HepG2 (cell line): Measurements from ENCODE around the gene ADAM15. TPM values are rescaled to one million over a fixed set of nuclear protein-coding genes. Genes with fewer than 3 reads are reported as not detected.

Experiments used
- ETV5 ChIP-seq: IDR thresholded peaks from 2 replicates; pipeline ENCODE4 v1.6.1; 2018; ENCODE audit warnings: missing biosample characterization, missing genetic modification reagents, inconsistent platforms, borderline replicate concordance
- FLYWCH1 ChIP-seq: sonication (generic); formaldehyde crosslinking; IDR thresholded peaks from 2 replicates; pipeline ENCODE4 v1.8.1; 2023; ENCODE audit warnings: mild to moderate bottlenecking, missing genetic modification reagents
- HDAC2 ChIP-seq: sonication (generic); formaldehyde crosslinking; IDR thresholded peaks from 2 replicates; pipeline ENCODE4 v1.4.0; 2020; ENCODE audit warnings: missing genetic modification reagents
- MAFF ChIP-seq: IDR thresholded peaks from 2 replicates; pipeline ENCODE4 v1.6.1; 2011; ENCODE audit warnings: low read depth, low read length, improper control_type of control experiment
- PHF8 ChIP-seq: sonication (generic); formaldehyde crosslinking; IDR thresholded peaks from 2 replicates; pipeline ENCODE4 v1.5.0; 2020; ENCODE audit warnings: missing genetic modification reagents
- SRSF1 ChIP-seq: fragments of 200-400 bp; formaldehyde crosslinking; optimal IDR thresholded peaks from 2 replicates; pipeline ENCODE3; 2017; ENCODE audit warnings: mild to moderate bottlenecking, low read depth, low read length, moderate library complexity
- TEAD2 ChIP-seq: sonication (generic); formaldehyde crosslinking; IDR thresholded peaks from 2 replicates; pipeline ENCODE4 v1.9.0; 2021; ENCODE audit warnings: missing genetic modification reagents
- ZNF44 ChIP-seq: sonication (generic); formaldehyde crosslinking; IDR thresholded peaks from 2 replicates; pipeline ENCODE4 v1.5.1; 2020; ENCODE audit warnings: mild to moderate bottlenecking, missing genetic modification reagents
- ZNF446 ChIP-seq: sonication (generic); formaldehyde crosslinking; IDR thresholded peaks from 2 replicates; pipeline ENCODE4 v1.5.0; 2020; ENCODE audit warnings: mild to moderate bottlenecking, missing genetic modification reagents
- ZNF451 ChIP-seq: sonication (generic); formaldehyde crosslinking; IDR thresholded peaks from 2 replicates; pipeline ENCODE4 v1.5.0; 2020; ENCODE audit warnings: mild to moderate bottlenecking, missing genetic modification reagents
- ZNF605 ChIP-seq: sonication (generic); formaldehyde crosslinking; IDR thresholded peaks from 2 replicates; pipeline ENCODE4 v1.8.0; 2022; ENCODE audit warnings: mild to moderate bottlenecking, missing genetic modification reagents
- polyA plus RNA-seq, 8 experiments: library from polyadenylated mRNA; depleted of rRNA in 3 of 8; stranded (reverse) in 7 of 8; unstranded in 1 of 8; fragments of >200 nt; fragmentation: Illumina TruSeq in 4 of 8; extraction: Trizol in 4 of 8; gene quantifications; 2 replicates each; pipeline versions ENCODE4 v1.2.1 to v1.2.3, GENCODE V29; 2011 to 2016; ENCODE audit warnings: low read depth in 4 of 8, missing spikeins in 1 of 8, mixed read lengths in 1 of 8; ENCODE audit not compliant: insufficient read depth in 1 of 8
- total RNA-seq, 5 experiments: library from RNA; depleted of rRNA; stranded (reverse); fragments of >200 nt; fragmentation: Illumina TruSeq; extraction: Trizol; gene quantifications; 2 replicates each; pipeline ENCODE4 v1.2.3, GENCODE V29; 2016; ENCODE audit warnings: low read depth in 1 of 5
- TF ChIP-seq, protein P1 (sequence below): sonication (generic); formaldehyde crosslinking; IDR thresholded peaks from 2 replicates; pipeline ENCODE4 v1.4.0; 2020; ENCODE audit warnings: missing genetic modification reagents
- TF ChIP-seq, protein P2 (sequence below): sonication (generic); formaldehyde crosslinking; IDR thresholded peaks from 2 replicates; pipeline ENCODE4 v1.4.0; 2020; ENCODE audit warnings: mild to moderate bottlenecking, missing genetic modification reagents
- TF ChIP-seq, protein P3 (sequence below): sonication (generic); formaldehyde crosslinking; IDR thresholded peaks from 2 replicates; pipeline ENCODE4 v1.8.1; 2022; ENCODE audit warnings: low read depth, mild to moderate bottlenecking, missing genetic modification reagents
- TF ChIP-seq, protein P4 (sequence below): sonication (generic); formaldehyde crosslinking; conservative IDR thresholded peaks from 2 replicates; pipeline ENCODE4 v1.4.0; 2020; ENCODE audit warnings: missing genetic modification reagents
- TF ChIP-seq, protein P5 (sequence below): sonication (generic); formaldehyde crosslinking; IDR thresholded peaks from 2 replicates; pipeline ENCODE4 v1.5.0; 2020; ENCODE audit warnings: missing genetic modification reagents

ADAM15 gene
- total and polyA plus RNA-seq, 2 of the 13 experiments (the other 11 are each of a cell fraction or from before 2014, with no cell fraction given), result 17.9 to 25.6 TPM

DNA sequence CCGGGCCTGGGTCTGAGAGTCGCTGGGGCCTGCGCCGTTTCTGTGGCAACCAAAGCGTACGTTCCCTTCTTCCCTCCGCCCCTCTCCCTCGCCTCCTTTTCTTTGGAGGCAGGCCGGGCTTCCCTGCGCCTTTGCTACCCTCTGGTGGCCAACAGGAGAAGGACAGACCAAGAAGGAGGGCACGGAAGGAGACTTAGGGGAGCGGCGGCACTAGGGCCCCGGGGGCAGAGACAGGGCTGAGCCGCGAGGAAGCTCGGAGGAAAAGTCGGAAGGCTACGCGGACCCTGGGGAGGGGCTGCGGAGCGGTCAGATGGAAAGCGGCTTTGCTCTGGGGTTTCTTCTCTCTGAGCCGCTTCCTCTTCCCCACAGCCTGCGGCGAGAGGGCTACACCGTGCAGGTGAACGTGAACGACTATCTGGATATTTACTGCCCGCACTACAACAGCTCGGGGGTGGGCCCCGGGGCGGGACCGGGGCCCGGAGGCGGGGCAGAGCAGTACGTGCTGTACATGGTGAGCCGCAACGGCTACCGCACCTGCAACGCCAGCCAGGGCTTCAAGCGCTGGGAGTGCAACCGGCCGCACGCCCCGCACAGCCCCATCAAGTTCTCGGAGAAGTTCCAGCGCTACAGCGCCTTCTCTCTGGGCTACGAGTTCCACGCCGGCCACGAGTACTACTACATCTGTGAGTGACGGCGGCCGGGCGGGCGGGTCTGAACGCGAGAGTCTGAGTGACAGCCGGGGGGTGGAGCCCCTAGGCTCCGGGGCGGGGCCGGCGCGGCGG is 33.8 kb downstream of the ADAM15 start (continued):
- TF ChIP-seq TEAD2 (CRISPR knock-in tag), result no peak
- TF ChIP-seq ZNF605 (CRISPR knock-in tag), result no peak
- TF ChIP-seq FLYWCH1, result 0 out of 2 replicates have a peak, but pooled peaks have one; percentile 49
- TF ChIP-seq, protein P1, sequence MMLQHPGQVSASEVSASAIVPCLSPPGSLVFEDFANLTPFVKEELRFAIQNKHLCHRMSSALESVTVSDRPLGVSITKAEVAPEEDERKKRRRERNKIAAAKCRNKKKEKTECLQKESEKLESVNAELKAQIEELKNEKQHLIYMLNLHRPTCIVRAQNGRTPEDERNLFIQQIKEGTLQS (CRISPR knock-in tag), result peak; percentile 30; the same call in 1 of the 2 replicates
- TF ChIP-seq, protein P2, sequence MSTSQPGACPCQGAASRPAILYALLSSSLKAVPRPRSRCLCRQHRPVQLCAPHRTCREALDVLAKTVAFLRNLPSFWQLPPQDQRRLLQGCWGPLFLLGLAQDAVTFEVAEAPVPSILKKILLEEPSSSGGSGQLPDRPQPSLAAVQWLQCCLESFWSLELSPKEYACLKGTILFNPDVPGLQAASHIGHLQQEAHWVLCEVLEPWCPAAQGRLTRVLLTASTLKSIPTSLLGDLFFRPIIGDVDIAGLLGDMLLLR (CRISPR knock-in tag), result peak; percentile 56; the same call in 1 of the 2 replicates
- no peak for TF ChIP-seq MAFF
- peak; percentile 78 for TF ChIP-seq PHF8 (CRISPR knock-in tag)
- TF ChIP-seq, protein P3, sequence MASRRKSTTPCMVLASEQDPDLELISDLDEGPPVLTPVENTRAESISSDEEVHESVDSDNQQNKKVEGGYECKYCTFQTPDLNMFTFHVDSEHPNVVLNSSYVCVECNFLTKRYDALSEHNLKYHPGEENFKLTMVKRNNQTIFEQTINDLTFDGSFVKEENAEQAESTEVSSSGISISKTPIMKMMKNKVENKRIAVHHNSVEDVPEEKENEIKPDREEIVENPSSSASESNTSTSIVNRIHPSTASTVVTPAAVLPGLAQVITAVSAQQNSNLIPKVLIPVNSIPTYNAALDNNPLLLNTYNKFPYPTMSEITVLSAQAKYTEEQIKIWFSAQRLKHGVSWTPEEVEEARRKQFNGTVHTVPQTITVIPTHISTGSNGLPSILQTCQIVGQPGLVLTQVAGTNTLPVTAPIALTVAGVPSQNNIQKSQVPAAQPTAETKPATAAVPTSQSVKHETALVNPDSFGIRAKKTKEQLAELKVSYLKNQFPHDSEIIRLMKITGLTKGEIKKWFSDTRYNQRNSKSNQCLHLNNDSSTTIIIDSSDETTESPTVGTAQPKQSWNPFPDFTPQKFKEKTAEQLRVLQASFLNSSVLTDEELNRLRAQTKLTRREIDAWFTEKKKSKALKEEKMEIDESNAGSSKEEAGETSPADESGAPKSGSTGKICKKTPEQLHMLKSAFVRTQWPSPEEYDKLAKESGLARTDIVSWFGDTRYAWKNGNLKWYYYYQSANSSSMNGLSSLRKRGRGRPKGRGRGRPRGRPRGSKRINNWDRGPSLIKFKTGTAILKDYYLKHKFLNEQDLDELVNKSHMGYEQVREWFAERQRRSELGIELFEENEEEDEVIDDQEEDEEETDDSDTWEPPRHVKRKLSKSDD (CRISPR knock-in tag), result peak; percentile 25; the same call in 1 of the 2 replicates
- no peak for TF ChIP-seq SRSF1
- TF ChIP-seq ZNF446 (CRISPR knock-in tag), result no peak
- TF ChIP-seq, protein P4, sequence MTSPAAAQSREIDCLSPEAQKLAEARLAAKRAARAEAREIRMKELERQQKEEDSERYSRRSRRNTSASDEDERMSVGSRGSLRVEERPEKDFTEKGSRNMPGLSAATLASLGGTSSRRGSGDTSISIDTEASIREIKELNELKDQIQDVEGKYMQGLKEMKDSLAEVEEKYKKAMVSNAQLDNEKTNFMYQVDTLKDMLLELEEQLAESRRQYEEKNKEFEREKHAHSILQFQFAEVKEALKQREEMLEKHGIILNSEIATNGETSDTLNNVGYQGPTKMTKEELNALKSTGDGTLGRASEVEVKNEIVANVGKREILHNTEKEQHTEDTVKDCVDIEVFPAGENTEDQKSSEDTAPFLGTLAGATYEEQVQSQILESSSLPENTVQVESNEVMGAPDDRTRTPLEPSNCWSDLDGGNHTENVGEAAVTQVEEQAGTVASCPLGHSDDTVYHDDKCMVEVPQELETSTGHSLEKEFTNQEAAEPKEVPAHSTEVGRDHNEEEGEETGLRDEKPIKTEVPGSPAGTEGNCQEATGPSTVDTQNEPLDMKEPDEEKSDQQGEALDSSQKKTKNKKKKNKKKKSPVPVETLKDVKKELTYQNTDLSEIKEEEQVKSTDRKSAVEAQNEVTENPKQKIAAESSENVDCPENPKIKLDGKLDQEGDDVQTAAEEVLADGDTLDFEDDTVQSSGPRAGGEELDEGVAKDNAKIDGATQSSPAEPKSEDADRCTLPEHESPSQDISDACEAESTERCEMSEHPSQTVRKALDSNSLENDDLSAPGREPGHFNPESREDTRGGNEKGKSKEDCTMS, result no peak
- peak; percentile 79 for TF ChIP-seq HDAC2 (CRISPR knock-in tag)
- peak; percentile 68; the same call in 1 of the 2 replicates for TF ChIP-seq ETV5 (CRISPR knock-in tag)
- TF ChIP-seq ZNF451 (CRISPR knock-in tag), result no peak
- no peak for TF ChIP-seq ZNF44 (CRISPR knock-in tag)
- TF ChIP-seq, protein P5, sequence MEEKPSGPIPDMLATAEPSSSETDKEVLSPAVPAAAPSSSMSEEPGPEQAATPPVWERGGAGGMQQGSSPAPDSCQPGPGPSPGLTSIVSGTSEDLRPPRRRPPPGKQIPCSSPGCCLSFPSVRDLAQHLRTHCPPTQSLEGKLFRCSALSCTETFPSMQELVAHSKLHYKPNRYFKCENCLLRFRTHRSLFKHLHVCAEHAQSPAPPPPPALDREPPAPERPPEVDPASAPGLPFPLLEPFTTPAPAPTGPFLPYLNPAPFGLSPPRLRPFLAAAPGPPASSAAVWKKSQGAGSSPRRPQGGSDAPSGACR (CRISPR knock-in tag), result 0 out of 2 replicates have a peak, but pooled peaks have one; percentile 54
- TF ChIP-seq, all 625 proteins: peak for 240
